H1 (cell line): ENCODE data around the gene SPATA31D4. TPM values are rescaled to one million over a fixed set of nuclear protein-coding genes. Genes with fewer than 3 reads are reported as not detected.

ENCODE experiments used
- CTCF ChIA-PET: fragments of 300-600 bp; sonication (Branson Sonifier 250); formaldehyde crosslinking; loops from one replicate; lab custom pipeline; 2021; ENCODE audit not compliant: partially characterized antibody; lab: Charles Lee
- POLR2A ChIA-PET: fragments of 300-600 bp; sonication (Branson Sonifier 250); formaldehyde crosslinking; loops from one replicate; lab custom pipeline; 2021; ENCODE audit warnings: inconsistent platforms; ENCODE audit not compliant: partially characterized antibody; lab: Charles Lee
- DNase-seq, 2 experiments: peaks; one replicate each; pipeline versions ENCODE4 v3.0.0 to v3.0.0-alpha.2; 2010 to 2022; ENCODE audit warnings: low spot score in 2 of 2, low read depth in 1 of 2, mixed read lengths in 1 of 2
- FAIRE-seq: peaks from 2 replicates; lab custom pipeline; 2011; peaks lifted over from hg19 to GRCh38; lab: Jason Lieb, UNC
- H2AFZ ChIP-seq: 2 replicates; pipeline ENCODE4 v1.8.1; 2012; ENCODE audit warnings: low read length, inconsistent platforms
- H2AK5ac ChIP-seq: 2 replicates; pipeline ENCODE4 v1.6.1; 2013; ENCODE audit warnings: low read depth, low read length
- H2BK120ac ChIP-seq: replicated peaks from 2 replicates; pipeline ENCODE3; 2013; ENCODE audit warnings: low read depth, low read length, inconsistent platforms
- H2BK12ac ChIP-seq: 2 replicates; pipeline ENCODE4 v1.6.1; 2013; ENCODE audit warnings: low read depth, low read length
- H2BK15ac ChIP-seq: 2 replicates; pipeline ENCODE4 v1.6.1; 2013; ENCODE audit warnings: low read length
- H2BK20ac ChIP-seq: 2 replicates; pipeline ENCODE4 v1.6.1; 2013; ENCODE audit warnings: low read length
- H2BK5ac ChIP-seq: 2 replicates; pipeline ENCODE4 v1.6.1; 2013; ENCODE audit warnings: low read depth, low read length
- H3K14ac ChIP-seq: 2 replicates; pipeline ENCODE4 v1.6.1; 2013; ENCODE audit warnings: inconsistent platforms; ENCODE audit not compliant: insufficient read length
- H3K18ac ChIP-seq: 2 replicates; pipeline ENCODE4 v1.6.1; 2013; ENCODE audit warnings: low read length; ENCODE audit errors: extremely low read depth
- H3K23ac ChIP-seq: 2 replicates; pipeline ENCODE4 v1.6.1; 2013; ENCODE audit warnings: inconsistent platforms; ENCODE audit not compliant: insufficient read length
- H3K23me2 ChIP-seq: 2 replicates; pipeline ENCODE4 v1.6.1; 2013; ENCODE audit warnings: low read depth, low read length
- H3K27ac ChIP-seq: 2 replicates; pipeline ENCODE4 v1.6.1; 2011; ENCODE audit warnings: low read depth, low read length, inconsistent platforms
- H3K27me3 ChIP-seq, 4 experiments: replicated peaks in 1 of 4; 1 replicate in 1 of 4; 2 replicates in 3 of 4; pipeline versions ENCODE4 v1.6.1 to v1.8.1; 2011 to 2013; ENCODE audit warnings: low read length in 3 of 4, mild to moderate bottlenecking in 3 of 4, inconsistent platforms in 2 of 4, mixed read lengths in 2 of 4, moderate library complexity in 1 of 4; ENCODE audit not compliant: control insufficient read depth in 3 of 4, insufficient read depth in 3 of 4; ENCODE audit errors: extremely low read depth in 1 of 4
- H3K36me3 ChIP-seq, 4 experiments: 2 replicates each; pipeline versions ENCODE4 v1.6.1 to v1.8.1; 2011 to 2013; ENCODE audit warnings: mild to moderate bottlenecking in 4 of 4, low read length in 3 of 4, moderate library complexity in 2 of 4, control low read depth in 1 of 4, inconsistent platforms in 1 of 4; ENCODE audit not compliant: insufficient read depth in 4 of 4, control insufficient read depth in 2 of 4
- H3K4ac ChIP-seq: replicated peaks from 2 replicates; pipeline ENCODE3; 2013; ENCODE audit warnings: low read length, low read depth, mixed read lengths, inconsistent platforms; ENCODE audit not compliant: insufficient read length
- H3K4me1 ChIP-seq, 4 experiments: replicated peaks in 1 of 4; 1 replicate in 1 of 4; 2 replicates in 3 of 4; pipeline versions ENCODE4 v1.6.1 to v1.8.1; 2011 to 2013; ENCODE audit warnings: low read length in 3 of 4, inconsistent platforms in 2 of 4, mixed read lengths in 1 of 4; ENCODE audit not compliant: insufficient read depth in 4 of 4, control insufficient read depth in 3 of 4
- H3K4me2 ChIP-seq, 2 experiments: 2 replicates each; pipeline versions ENCODE4 v1.6.1 to v1.8.1; 2011 to 2013; ENCODE audit warnings: low read depth in 2 of 2, low read length in 2 of 2, control low read depth in 1 of 2, inconsistent platforms in 1 of 2, mild to moderate bottlenecking in 1 of 2; ENCODE audit not compliant: insufficient read depth in 1 of 2
- H3K4me3 ChIP-seq, 4 experiments: fragments of 200-600, 300-600 bp in 1 of 4; sonication (generic), shearing (Covaris generic), sonication (Bioruptor Twin) in 1 of 4; 2 replicates each; pipeline versions ENCODE4 v1.5.1 to v1.8.1; 2011 to 2016; ENCODE audit warnings: low read length in 4 of 4, low read depth in 3 of 4, control low read depth in 2 of 4, inconsistent platforms in 2 of 4, mild to moderate bottlenecking in 2 of 4, mixed read lengths in 1 of 4, moderate library complexity in 1 of 4; ENCODE audit not compliant: insufficient read depth in 2 of 4; ENCODE audit errors: extremely low read depth in 1 of 4
- H3K56ac ChIP-seq: replicated peaks from 2 replicates; pipeline ENCODE3; 2013; ENCODE audit warnings: low read depth, mild to moderate bottlenecking, mixed read lengths, low read length, inconsistent platforms; ENCODE audit not compliant: insufficient read length
- H3K79me1 ChIP-seq: 2 replicates; pipeline ENCODE4 v1.6.1; 2013; ENCODE audit warnings: low read depth, low read length, control low read depth
- H3K79me2 ChIP-seq, 2 experiments: 2 replicates each; pipeline versions ENCODE4 v1.6.1 to v1.8.1; 2012 to 2013; ENCODE audit warnings: low read length in 2 of 2, mild to moderate bottlenecking in 2 of 2, inconsistent platforms in 1 of 2; ENCODE audit not compliant: insufficient read depth in 2 of 2, control insufficient read depth in 1 of 2
- H3K9ac ChIP-seq, 4 experiments: replicated peaks in 1 of 4; 1 replicate in 1 of 4; 2 replicates in 3 of 4; pipeline versions ENCODE4 v1.6.1 to v1.8.1; 2011 to 2013; ENCODE audit warnings: low read depth in 3 of 4, low read length in 3 of 4, control low read depth in 2 of 4, mild to moderate bottlenecking in 2 of 4, moderate library complexity in 2 of 4, inconsistent platforms in 1 of 4; ENCODE audit errors: extremely low read depth in 1 of 4
- H3K9me3 ChIP-seq, 2 experiments: 2 replicates each; pipeline versions ENCODE4 v1.6.1 to v1.8.1; 2012 to 2013; ENCODE audit warnings: mild to moderate bottlenecking in 2 of 2, moderate library complexity in 2 of 2, control low read depth in 1 of 2, inconsistent platforms in 1 of 2, low read depth in 1 of 2, low read length in 1 of 2, mixed read lengths in 1 of 2; ENCODE audit not compliant: insufficient read depth in 2 of 2
- H4K20me1 ChIP-seq, 2 experiments: replicated peaks in 1 of 2; 2 replicates each; pipeline versions ENCODE3 to v1.8.1; 2011 to 2013; ENCODE audit warnings: inconsistent platforms in 2 of 2, low read length in 2 of 2, mild to moderate bottlenecking in 1 of 2; ENCODE audit not compliant: insufficient read depth in 2 of 2, control insufficient read depth in 1 of 2
- H4K5ac ChIP-seq: 2 replicates; pipeline ENCODE4 v1.6.1; 2013; ENCODE audit warnings: low read length, low read depth, mixed read lengths, inconsistent platforms; ENCODE audit not compliant: insufficient read length
- H4K8ac ChIP-seq: 2 replicates; pipeline ENCODE4 v1.8.0; 2013; ENCODE audit warnings: mild to moderate bottlenecking, moderate library complexity, low read length, inconsistent platforms; ENCODE audit not compliant: insufficient read depth; ENCODE audit errors: extremely low read depth
- H4K91ac ChIP-seq: replicated peaks from 2 replicates; pipeline ENCODE3; 2013; ENCODE audit warnings: low read length, mixed read lengths, inconsistent platforms; ENCODE audit not compliant: insufficient read length
- JUN ChIP-seq: IDR thresholded peaks from 2 replicates; pipeline ENCODE4 v1.6.1; 2011; ENCODE audit warnings: low read depth, mild to moderate bottlenecking, improper control_type of control experiment, low read length
- MAFK ChIP-seq: IDR thresholded peaks from 2 replicates; pipeline ENCODE4 v1.6.1; 2012; ENCODE audit warnings: low read depth, mild to moderate bottlenecking, improper control_type of control experiment, low read length
- WGBS, 2 experiments: shearing (Covaris generic) in 1 of 2; methylation state at CpG; one replicate each; pipeline versions ENCODE4 v1.1.6 to v1.1.7; 2013 to 2015; ENCODE audit warnings: low lambda C conversion rate in 2 of 2, mixed read lengths in 2 of 2, inconsistent platforms in 1 of 2, low coverage in 1 of 2, missing lambda C conversion rate in 1 of 2; ENCODE audit not compliant: insufficient replicate concordance in 2 of 2, insufficient coverage in 1 of 2, insufficient read length in 1 of 2; ENCODE audit errors: extremely low coverage in 1 of 2, missing lambda C conversion rate in 1 of 2; 5-methylcytosine and 5-hydroxymethylcytosine counted together
- polyA plus RNA-seq, 7 experiments: library from polyadenylated mRNA; depleted of rRNA in 3 of 7; stranded (reverse) in 5 of 7; unstranded in 2 of 7; fragments of >200 nt in 5 of 7; fragments of 200-250 nt in 2 of 7; gene quantifications; 1 replicate in 5 of 7; 2 replicates in 1 of 7; 4 replicates in 1 of 7; pipeline versions ENCODE4 v1.2.1 to v1.2.3, GENCODE V29; 2011 to 2013; ENCODE audit warnings: missing spikeins in 2 of 7, mixed read lengths in 2 of 7
- total RNA-seq: library from RNA; stranded (reverse); fragmentation: NEBNext Ultra II Directional; extraction: Animal tissue kit (Norgen Biotek cat#: 25700); gene quantifications from 2 replicates; pipeline ENCODE4 v1.2.1, GENCODE V29; 2021

The SPATA31D4 gene
- total and polyA plus RNA-seq, 2 of the 8 experiments (the other 6 are each of a cell fraction or from before 2014, with no cell fraction given), result not detected

GRCh38 chr9:81964218-81965171 lies 36.3 kb downstream of the SPATA31D4 start:
- Histone ChIP-seq H3K4ac (no peak overlapping the region), H4K8ac (no peak overlapping the region), H4K5ac (no peak overlapping the region), H3K23me2 (no peaks in the 10 kb centered on the region), H2BK120ac (no peak overlapping the region), H3K14ac (no peak overlapping the region), H2BK5ac (no peak overlapping the region), H3K27ac (no peak overlapping the region), H3K9me3 (0 out of 4 replicates have a peak, but pooled peaks cover 0 to 2% of the 10 kb centered on the region in 2 experiments), H2BK15ac (0 out of 2 replicates have a peak overlapping the region, but pooled peaks have one; percentile 49), H2AK5ac (no peak overlapping the region), H3K18ac (no peak overlapping the region), H4K91ac (no peak overlapping the region), H3K4me1 (no peaks in the 10 kb centered on the region), H3K23ac (no peak overlapping the region), H2AFZ (no peak overlapping the region; the same call in 1 of the 2 replicates), H3K4me3 (no peak overlapping the region), H3K36me3 (no peaks in the 10 kb centered on the region), H3K4me2 (no peak overlapping the region), H3K79me1 (no peaks in the 10 kb centered on the region), H3K56ac (no peak overlapping the region), H4K20me1 (no peaks in the 10 kb centered on the region), H2BK20ac (no peak overlapping the region), H2BK12ac (no peak overlapping the region), H3K27me3 (no peaks in the 10 kb centered on the region), H3K79me2 (no peaks in the 10 kb centered on the region), H3K9ac (no peak overlapping the region)
- POLR2A ChIA-PET, result no interaction called here
- CTCF ChIA-PET, result no interaction called here
- DNase-seq (no peak), FAIRE-seq (no peak)
- WGBS, 2 experiments, result 92% methylated on average over 6 of the region's 6 CpGs; no CpG with 5 or more reads in 1 of the 2 experiments
- TF ChIP-seq MAFK (no peak), JUN (no peak)
